ELF-1 (cell line): ENCODE results near the gene CD4.
"Not testable (repeated sequence)": the region's sequence is repeated elsewhere in the genome, so short reads cannot be mapped to it uniquely, and the experiment has no call there.

Source experiments
- DNase-seq: peaks from one replicate; pipeline ENCODE4 v3.0.0-alpha.2; 2016; ENCODE audit warnings: low read depth, low spot score

The CD4 gene

DNA sequence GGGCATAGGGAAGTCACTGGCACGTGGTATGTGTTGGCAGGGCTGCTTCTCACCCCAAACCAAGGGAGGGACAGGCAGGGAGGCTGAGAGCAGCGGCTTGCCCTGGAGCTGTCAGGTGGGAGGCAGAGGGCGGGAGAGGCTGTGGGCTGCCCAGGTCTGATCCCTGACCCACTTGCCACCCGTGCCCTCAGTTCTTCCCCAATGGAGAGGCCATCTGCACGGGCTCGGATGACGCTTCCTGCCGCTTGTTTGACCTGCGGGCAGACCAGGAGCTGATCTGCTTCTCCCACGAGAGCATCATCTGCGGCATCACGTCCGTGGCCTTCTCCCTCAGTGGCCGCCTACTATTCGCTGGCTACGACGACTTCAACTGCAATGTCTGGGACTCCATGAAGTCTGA lies 56.1 kb downstream of the CD4 start:
- no peak for DNase-seq

DNA sequence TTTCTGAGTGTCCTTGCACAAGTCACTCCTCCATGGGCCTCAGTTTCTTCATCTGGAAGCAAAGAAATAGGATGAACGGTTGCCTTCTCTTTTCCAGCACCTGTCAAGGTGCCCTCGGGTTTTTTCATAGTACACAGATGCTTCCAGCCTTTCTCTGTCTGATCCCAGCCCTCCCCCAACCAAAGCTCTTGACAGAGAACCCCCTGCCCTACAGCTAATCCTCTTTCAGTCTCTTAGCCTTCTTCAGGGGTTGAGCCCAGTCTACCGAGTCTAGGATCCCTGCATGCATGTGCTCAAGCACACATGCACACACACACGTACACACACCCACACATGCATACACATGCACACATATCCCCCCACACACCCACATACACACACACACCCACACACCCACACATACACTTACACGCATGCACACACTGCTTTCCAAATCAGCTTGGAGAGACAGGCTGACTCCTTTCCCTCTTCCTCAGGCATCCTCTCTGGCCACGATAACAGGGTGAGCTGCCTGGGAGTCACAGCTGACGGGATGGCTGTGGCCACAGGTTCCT lies 57.1 kb downstream of the CD4 start:
- DNase-seq, result no peak

DNA sequence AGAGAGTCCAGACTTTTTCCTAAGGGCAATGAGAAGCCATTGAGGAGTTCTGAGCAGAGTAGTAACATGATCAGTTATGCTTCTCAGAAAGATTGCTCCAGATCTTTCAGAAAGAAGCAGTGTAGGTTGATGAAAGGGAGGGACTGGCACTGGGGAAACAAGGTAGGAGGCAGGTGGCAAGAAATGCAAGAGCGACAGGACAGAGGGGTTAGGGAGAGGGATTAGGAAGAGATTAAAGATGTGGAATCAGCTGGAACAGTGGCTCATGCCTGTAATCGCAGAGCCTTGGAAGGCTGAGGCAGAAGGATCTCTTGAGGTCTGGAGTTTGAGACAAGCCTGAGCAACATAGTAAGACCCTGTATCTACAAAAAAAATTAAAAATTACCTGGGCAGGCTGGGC lies 58.3 kb downstream of the CD4 start:
- no peak for DNase-seq

DNA sequence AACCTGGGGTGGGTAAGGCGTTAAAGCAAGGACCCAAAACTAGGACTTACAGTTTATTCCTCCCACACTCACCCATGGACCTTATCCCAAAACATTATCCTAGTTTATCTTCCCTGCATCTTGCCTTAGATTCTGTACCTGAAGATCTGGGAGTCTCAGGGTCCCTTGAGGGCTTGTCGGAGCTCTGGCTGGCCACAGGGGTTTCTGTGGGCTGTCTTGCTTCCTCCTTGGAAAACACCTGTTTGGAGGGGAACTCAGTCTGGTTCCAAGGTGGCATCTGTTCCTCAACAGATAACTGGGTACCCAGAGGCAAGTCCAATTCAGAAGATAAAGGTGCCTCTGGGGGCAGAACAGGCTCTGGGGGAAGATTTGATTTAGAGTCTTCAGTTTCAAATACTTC lies 60.1 kb downstream of the CD4 start:
- DNase-seq, result no peak

DNA sequence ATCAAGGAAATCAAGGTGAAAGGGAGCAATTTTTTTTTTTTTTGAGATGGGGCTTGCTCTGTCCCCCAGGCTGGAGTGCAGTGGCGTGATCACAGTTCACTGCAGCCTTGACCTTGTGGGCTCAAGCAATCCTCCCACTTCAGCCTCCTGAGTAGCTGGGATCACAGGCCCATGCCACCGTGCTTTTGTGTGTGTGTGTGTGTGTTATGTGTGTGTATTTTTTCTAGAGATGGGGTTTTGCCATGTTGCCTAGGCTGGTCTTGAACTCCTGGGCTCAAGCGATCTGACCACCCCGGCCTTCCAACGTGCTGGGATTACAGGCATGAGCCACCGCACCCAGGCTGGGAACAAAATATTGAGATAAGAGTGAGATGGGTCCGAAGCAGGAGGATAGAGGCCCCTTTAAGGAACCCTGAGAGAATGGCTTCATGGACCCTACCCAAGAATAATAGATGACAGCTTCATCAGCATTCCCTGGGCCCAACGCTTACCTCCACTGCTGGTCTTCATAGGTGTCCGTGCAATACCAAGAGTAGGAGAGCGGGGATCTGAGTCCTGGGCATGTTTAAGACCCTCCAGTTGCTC lies 60.7 kb downstream of the CD4 start:
- DNase-seq, result no peak

DNA sequence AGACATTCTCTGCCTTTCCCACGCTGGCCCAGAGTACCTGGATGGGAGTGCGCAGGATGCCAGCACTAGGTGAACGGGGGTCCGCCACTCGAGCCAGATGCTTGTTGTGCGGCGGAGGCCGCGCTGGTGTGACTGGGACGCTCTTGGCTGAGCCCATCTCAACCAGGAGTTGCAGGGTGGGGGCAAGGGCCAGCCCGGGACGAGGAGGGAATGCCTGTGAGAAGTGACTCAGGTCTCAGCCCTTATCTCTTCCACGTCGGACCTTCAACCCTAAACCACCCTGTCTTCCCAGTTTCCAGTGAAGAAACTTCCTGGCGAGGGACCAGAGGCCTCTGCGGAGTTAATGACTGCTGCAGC lies 61.4 kb downstream of the CD4 start:
- DNase-seq, result no peak

DNA sequence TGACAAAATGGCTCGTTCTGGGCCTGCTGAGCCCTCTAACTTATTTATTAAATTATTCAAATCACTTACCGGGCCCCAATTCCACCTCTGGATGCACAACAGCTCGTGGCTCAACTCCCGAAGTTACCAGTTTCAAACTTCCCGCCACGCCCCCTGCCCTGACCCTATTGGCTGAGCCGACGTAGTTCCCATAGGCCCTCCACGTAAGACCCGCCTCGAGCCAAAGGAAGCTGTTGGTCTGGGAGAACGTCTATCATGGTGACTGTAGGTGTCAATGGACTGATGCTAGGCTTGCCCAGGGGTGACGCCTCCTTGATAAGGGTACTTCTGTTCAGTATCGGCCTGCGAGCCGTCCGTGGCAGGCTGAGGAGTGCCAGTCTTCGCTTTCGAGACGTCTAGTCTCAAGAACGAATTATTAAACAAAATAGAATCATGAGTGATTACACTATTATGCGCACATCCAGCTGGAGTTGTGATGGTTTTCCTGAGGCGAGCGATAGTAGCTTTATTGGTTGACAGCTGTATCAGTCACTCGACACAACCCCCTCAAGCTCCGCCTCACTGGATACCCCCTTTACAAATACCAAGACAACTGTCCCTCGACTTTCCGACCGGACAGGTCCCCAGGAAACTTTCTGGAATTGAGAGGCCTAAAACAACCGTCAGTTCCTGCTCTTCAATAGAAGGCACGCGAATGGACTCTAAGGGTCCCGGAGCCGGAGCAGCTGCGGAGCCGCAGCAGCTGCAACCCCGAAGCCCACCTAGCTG lies 62.0 kb downstream of the CD4 start, which contains the start of gene CDCA3:
Gene CDCA3 (minus strand): TSS at position 134 of the 768 bp plus-strand sequence. CDS start 334 bp downstream, outside the sequence.
- DNase-seq, result peak; percentile 99

DNA sequence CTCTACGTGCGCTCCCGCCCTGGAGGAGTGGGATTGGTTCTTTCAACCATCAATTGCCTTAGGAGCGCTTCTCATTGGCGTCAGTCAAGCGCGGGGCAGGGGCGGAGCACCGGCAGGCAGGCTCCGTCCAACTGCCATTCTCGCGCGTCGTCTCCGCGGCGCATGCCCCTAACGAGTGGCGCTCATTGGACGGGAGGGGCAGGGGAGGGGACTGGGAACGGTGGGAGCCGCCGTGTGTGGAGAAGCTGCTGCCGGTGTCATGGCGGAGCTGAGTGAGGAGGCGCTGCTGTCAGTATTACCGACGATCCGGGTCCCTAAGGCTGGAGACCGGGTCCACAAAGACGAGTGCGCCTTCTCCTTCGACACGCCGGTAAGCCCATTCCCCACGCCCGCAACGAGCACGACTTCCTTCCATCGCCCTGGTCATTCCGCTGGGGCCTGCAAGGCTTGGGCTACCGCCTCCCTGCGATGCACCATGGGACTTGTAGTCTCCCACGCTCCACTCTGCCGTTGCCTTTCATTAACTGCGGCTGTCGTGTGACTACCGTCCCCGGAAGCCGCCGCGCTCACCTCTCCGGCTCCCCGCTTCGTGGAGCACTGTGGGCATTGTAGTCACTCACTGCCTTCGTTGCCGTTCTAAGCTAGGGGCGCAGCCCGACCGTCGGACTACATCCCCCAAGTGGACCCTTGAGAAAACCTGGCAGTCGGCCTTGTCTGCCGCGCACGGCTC lies 62.8 kb downstream of the CD4 start, which contains the start of gene USP5:
Gene USP5 (plus strand): TSS at position 230 of the 730 bp plus-strand sequence. CDS start 30 bp downstream, at position 260.
- peak; percentile 99 for DNase-seq

DNA sequence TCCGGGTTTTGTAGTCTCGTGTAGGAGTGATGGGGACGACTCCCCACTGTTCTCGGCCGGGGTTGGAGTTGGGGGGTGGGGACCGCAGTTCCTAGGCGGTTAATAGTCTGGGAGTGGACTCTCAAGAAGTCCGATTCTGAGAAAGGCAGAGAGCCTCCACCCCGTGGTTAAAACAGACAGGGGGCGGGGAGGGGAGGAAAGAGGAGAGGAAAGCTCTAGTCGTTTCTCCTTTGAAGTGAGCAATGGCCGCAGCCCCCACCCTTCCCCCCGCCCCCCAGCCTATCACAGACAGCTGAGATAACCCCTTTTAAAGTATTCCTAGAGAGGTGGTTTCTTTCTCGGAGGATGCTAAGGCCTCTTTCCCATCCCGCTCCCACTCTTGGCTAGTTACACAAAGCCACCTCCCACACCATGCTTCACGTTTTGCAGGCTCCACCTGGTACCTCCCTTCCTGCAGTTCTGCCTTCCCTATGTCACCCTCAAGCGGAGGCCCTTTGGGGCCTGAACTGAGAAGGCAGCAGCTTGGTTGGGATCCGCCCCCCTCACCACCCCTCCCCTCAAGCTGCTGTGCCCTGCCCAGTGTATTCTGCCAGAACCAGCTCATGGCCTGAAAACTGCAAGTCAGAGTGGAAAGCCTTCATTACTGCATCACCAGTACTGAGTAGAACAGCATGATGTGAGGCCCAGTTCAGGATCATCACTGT lies 63.5 kb downstream of the CD4 start:
- DNase-seq, result peak; percentile 55

DNA sequence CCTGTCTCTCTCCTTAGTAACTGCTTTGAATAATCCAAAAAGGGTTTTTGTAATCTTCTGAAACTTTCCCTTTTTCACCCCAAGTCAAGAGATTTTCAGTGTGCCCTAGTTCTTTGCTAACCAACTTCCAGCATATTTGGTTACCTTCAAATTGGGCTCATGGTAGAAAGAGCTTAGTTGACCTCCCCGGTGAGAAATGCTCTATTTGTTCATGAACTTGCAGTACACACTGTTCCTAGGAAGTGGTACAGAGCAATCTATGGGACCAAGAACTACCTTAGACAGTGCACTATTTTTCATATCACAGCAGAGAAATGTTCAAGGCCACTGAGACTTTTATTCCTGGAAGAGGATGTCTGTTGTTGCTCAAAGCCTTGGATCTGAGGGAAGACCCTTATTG lies 64.3 kb downstream of the CD4 start:
- DNase-seq, result no peak

DNA sequence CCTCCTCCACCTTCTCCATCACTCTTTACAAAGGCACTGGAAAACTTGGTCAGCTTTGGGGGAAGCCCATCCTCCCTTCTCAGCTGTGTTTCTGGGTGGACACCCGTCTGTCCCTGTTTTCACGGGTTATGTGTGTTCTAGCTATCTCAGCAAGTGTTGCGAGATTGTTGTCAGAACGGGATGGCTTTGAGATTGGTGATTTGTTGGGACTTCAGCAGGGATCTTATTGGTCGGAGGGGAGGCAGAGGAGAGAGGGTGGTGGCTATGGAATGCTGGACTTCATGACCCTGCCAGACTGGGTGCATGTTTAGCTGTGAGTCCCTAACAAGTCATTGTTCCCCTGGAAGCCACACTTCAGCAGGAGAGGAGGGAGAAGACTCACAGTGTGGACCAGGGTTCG lies 64.7 kb downstream of the CD4 start:
- no peak for DNase-seq

DNA sequence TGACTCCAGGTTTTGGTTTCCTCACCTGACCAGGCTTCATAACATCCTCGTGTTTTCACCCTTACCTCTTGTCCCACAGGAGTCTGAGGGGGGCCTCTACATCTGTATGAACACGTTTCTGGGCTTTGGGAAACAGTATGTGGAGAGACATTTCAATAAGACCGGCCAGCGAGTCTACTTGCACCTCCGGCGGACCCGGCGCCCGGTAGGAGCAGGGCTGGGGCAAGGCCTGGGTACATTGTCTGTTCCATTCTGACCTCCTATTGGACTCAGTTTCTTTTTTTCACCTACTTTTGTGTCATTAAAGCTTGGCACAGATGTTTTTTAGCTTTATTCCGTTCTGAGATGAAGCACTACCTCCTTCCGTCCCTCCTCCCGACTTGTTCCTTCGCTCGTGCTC lies 66.0 kb downstream of the CD4 start:
- no peak for DNase-seq

DNA sequence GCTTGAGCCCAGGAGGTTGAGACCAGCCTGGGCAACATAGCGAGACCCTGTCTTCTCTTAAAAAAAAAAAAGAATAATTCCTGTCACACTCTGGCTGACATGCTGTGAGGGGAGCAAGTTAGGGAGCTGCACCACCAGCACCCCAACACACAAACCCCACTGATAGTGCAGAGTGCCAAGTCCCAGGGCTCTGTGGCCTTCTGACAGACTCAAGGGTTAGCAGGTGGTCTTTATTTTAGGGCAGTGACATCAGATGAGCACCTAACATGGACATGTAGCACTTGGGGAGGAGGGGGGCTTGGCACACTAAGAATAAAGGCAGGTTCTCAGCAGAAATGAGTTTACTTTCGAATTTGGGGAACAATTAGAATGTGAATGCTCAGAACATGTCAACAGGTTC lies 69.5 kb downstream of the CD4 start:
- no peak for DNase-seq

DNA sequence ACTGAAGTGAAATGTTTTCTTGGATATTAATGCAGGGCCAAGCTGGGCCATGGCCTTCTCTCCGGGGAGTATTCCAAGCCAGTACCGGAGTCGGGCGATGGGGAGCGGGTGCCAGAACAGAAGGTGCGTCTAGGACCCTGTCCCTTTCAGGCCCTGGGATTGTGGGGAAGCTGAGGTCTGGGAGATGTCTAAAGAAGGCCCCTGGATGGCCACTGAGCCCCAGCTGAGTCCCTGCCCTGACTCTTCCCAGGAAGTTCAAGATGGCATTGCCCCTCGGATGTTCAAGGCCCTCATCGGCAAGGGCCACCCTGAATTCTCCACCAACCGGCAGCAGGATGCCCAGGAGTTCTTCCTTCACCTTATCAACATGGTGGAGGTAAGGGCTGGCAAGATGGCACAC lies 70.8 kb downstream of the CD4 start:
- DNase-seq, result no peak

DNA sequence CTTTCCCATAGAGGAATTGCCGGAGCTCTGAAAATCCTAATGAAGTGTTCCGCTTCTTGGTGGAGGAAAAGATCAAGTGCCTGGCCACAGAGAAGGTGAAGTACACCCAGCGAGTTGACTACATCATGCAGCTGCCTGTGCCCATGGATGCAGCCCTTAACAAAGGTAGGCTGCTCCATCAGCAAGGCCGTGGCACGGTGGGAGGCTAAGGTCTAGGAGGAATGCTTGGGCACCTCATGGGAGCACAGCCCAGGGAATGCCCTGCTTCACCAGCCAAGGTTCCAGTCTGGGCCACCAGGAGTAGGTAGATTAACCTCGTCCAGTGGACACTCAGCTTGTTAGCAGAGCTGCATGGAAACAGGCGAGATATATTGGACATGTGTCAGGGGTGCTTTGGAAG lies 71.6 kb downstream of the CD4 start:
- no peak for DNase-seq

DNA sequence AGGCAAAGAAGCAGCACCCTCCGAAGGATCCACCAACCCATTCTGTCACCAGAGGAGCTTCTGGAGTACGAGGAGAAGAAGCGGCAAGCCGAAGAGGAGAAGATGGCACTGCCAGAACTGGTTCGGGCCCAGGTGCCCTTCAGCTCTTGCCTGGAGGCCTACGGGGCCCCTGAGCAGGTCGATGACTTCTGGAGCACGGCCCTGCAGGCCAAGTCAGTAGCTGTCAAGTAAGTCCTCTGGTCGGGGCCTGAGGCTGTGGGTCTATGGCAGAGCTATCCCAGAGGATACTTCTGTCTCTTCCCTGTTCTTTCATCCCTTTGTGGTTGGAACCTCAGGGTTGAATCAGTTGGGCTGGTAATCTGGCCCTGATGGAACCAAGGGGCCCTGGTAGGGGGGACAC lies 72.1 kb downstream of the CD4 start:
- no peak for DNase-seq

DNA sequence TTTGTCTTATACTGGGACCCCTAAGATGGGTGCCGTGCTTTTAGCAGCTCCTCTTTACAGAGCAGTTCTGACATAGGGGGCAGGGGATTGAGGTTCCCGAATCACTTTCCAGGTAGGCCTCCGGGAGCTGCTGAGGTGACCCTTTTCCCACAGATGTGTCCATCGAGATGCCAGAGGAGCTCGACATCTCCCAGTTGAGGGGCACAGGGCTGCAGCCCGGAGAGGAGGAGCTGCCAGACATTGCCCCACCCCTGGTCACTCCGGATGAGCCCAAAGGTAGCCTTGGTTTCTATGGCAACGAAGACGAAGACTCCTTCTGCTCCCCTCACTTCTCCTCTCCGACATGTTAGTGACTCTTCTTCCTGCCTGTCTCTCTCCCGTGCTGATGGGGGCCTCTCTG lies 73.7 kb downstream of the CD4 start:
- no peak for DNase-seq

DNA sequence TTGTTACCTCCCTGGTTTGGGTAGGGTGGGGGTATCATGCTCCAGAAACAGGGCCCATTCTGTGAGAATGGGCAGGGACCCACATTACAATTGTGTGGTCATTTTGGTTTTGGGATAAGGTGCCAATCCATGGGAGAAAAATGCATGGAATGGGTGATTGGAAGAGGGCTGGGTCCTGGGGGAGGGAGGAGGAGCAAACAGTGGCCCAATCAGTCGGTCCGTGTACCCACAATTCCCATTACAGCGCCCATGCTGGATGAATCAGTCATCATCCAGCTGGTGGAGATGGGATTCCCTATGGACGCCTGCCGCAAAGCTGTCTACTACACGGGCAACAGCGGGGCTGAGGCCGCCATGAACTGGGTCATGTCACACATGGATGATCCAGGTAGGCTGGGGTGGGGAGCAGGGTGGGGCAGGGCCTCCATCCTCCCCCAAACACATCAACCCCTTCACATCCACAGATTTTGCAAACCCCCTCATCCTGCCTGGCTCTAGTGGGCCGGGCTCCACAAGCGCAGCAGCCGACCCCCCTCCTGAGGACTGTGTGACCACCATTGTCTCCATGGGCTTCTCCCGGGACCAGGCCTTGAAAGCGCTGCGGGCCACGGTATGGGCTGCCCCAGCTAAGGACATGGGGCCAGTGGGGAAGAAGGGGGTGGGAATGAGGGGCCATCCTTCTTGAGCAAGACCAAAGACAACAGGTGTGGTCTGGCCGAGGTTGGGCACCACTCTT lies 74.4 kb downstream of the CD4 start:
- no peak for DNase-seq

DNA sequence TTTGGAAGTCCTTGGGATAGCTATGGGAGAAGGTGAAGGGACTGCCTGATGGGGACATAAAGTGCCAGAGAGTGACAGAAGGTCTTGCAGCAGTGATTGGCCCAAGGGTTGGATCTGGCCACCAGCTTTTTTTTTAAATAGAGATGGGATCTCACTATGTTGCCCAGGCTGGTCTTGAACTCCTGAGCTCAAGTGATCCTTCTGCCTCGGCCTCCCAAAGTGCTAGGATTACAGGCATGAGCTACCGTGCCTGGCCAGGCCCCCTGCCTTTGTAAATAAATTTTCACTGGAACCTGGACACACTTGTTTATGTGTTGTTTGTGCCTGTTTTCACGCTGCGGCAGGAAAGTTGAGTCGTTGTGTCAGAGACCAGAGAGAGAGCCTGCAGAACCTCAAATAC lies 76.0 kb downstream of the CD4 start:
- not testable (repeated sequence) for DNase-seq

DNA sequence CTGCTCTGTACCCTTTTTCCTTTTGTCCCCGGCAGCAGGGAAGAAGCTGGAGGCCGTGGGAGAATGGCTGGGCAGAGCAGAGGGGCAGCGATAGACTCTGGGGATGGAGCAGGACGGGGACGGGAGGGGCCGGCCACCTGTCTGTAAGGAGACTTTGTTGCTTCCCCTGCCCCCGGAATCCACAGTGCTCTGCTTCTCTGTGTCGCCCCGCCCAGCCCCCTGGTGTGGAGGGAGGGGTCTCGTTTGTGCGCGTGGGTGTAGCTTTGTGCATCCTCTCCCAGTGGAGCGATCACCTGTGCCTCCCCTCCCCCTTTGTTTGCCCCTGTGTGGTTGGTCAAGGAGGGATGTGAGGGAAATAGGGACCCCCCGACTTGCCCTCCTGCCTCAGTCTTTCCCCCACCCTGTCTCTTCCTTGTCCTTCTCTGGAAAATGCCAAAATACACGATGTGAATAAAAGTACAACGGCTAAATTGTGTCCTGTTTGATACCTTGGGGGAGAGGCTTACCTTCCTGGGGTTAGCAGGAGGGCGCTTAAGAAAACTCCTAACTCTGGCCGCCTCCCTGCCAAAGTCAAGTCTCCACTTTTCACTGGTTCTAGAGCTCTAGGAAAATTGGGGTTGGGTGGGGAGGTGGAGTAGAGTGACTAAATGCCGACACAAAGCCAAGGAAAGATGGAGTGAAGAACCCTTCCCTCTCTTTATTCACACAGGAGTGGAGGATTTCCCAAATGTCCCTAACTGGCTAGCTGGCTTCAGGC lies 77.0 kb downstream of the CD4 start:
- no peak for DNase-seq
